Measurements from ENCODE around the gene ATP8A2. TPM values are rescaled to one million over a fixed set of nuclear protein-coding genes. Genes with fewer than 3 reads are reported as not detected.
"Not testable (repeated sequence)": the region's sequence is repeated elsewhere in the genome, so short reads cannot be mapped to it uniquely, and the experiment has no call there.

Gene ATP8A2
- total RNA-seq, 1 donor from 2014 or later, result 4.2 TPM

DNA sequence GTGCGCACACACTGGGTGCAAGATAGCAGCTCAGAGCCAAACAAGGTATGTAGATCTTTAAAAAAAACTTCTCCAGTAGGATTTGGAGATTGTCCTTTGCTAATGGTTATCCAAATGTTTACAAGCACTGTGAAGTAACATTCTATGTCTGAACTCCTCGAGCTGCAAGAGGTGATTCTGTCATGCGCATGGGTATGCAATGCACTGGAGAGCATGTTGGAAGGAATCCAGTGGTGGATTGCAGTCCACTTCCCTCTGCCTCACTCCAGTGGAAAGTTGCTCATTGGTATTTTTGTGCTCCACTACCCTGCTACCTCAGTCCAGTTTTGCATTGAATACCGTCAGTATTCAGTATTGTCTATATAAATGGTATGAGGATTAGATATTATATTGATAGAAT lies 132.1 kb downstream of the ATP8A2 start:
- no peak for DNase-seq (ENCODE audit: low spot score)
- no peak overlapping the region for H3K4me3 ChIP-seq
- Mint-ChIP-seq H3K36me3 (no peaks in the 10 kb centered on the region), H3K9me3 (no peaks in the 10 kb centered on the region), H3K4me3 (no peak overlapping the region), H3K27ac (no peak overlapping the region), H3K4me1 (no peaks in the 10 kb centered on the region), H3K27me3 (ENCODE audit: insufficient read depth, low read depth) (no peaks in the 10 kb centered on the region)
- H3K79me2 ChIP-seq (ENCODE audit: low read depth), result no peaks in the 10 kb centered on the region
- H3F3A ChIP-seq (ENCODE audit: low read depth), result no peaks in the 10 kb centered on the region
- H3K27ac ChIP-seq, result no peak overlapping the region
- no peak for TF ChIP-seq EZH2 (IDR thresholded peaks at IDR 0.05)
- TF ChIP-seq, protein P1, sequence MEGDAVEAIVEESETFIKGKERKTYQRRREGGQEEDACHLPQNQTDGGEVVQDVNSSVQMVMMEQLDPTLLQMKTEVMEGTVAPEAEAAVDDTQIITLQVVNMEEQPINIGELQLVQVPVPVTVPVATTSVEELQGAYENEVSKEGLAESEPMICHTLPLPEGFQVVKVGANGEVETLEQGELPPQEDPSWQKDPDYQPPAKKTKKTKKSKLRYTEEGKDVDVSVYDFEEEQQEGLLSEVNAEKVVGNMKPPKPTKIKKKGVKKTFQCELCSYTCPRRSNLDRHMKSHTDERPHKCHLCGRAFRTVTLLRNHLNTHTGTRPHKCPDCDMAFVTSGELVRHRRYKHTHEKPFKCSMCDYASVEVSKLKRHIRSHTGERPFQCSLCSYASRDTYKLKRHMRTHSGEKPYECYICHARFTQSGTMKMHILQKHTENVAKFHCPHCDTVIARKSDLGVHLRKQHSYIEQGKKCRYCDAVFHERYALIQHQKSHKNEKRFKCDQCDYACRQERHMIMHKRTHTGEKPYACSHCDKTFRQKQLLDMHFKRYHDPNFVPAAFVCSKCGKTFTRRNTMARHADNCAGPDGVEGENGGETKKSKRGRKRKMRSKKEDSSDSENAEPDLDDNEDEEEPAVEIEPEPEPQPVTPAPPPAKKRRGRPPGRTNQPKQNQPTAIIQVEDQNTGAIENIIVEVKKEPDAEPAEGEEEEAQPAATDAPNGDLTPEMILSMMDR (IDR thresholded peaks at IDR 0.05), result no peak
- TF ChIP-seq EZH2phosphoT487 (IDR thresholded peaks at IDR 0.05), result no peak
- H3K36me3 ChIP-seq, result no peaks in the 10 kb centered on the region
- H3K9ac ChIP-seq, result no peak overlapping the region
- no peaks in the 10 kb centered on the region for H3K9me3 ChIP-seq (ENCODE audit: low read depth)
- H3K4me1 ChIP-seq, result no peaks in the 10 kb centered on the region
- no peak overlapping the region for H2AFZ ChIP-seq (replicated peaks)
- H3K27me3 ChIP-seq, result no peaks in the 10 kb centered on the region
- H3K4me2 ChIP-seq, result no peak overlapping the region
- H4K20me1 ChIP-seq (ENCODE audit: low read depth), result no peaks in the 10 kb centered on the region

DNA sequence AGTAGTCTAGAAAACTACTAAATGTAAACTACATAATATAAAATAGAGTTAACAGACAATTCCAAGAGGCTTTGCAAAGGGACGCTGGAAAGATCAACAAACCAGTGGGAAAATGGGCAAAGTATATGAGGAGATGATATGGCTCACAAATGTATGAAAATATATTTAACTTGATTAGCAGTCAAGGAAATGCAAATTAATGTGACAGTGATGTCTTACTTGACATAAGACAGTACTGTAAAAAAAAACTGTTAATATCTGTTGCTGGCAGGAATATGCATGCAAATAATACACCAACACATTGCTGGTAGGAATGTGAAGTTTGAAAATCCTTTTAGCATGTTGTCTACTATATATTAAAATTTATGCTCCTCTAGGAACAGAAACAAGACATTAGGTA lies 136.1 kb downstream of the ATP8A2 start:
- no peak overlapping the region for H3K4me3 Mint-ChIP-seq
- H3K4me1 Mint-ChIP-seq, result no peaks in the 10 kb centered on the region
- Histone ChIP-seq H3K36me3 (no peaks in the 10 kb centered on the region), H3K27ac (no peak overlapping the region), H2AFZ (replicated peaks) (no peak overlapping the region), H3K9me3 (ENCODE audit: low read depth) (peaks cover 6% of the 10 kb centered on the region), H3K4me1 (no peaks in the 10 kb centered on the region), H3K4me2 (no peak overlapping the region), H3F3A (ENCODE audit: low read depth) (no peaks in the 10 kb centered on the region), H3K79me2 (ENCODE audit: low read depth) (no peaks in the 10 kb centered on the region), H3K9ac (no peak overlapping the region), H4K20me1 (ENCODE audit: low read depth) (no peaks in the 10 kb centered on the region), H3K4me3 (no peak overlapping the region), H3K27me3 (no peaks in the 10 kb centered on the region)
- no peaks in the 10 kb centered on the region for H3K36me3 Mint-ChIP-seq
- TF ChIP-seq EZH2phosphoT487 (IDR thresholded peaks at IDR 0.05) (no peak), EZH2 (IDR thresholded peaks at IDR 0.05) (no peak)
- TF ChIP-seq, protein P1 (IDR thresholded peaks at IDR 0.05), result no peak
- no peak for DNase-seq (ENCODE audit: low spot score)
- no peak overlapping the region for H3K27ac Mint-ChIP-seq
- H3K9me3 Mint-ChIP-seq, result peaks cover 8% of the 10 kb centered on the region
- H3K27me3 Mint-ChIP-seq (ENCODE audit: insufficient read depth, low read depth), result no peaks in the 10 kb centered on the region

DNA sequence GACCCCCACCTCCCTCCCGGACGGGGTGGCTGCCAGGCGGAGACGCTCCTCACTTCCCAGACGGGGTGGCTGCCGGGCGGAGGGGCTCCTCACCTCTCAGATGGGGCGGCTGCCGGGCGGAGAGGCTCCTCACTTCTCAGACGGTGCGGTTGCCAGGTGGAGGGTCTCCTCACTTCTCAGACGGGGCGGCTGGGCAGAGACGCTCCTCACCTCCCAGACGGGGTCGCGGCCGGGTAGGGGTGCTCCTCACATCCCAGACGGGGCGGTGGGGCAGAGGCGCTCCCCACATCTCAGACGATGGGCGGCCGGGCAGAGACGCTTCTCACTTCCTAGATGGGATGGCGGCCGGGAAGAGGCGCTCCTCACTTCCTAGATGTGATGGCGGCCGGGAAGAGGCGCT lies 141.3 kb downstream of the ATP8A2 start:
- H3K27ac Mint-ChIP-seq; H4K20me1 ChIP-seq (ENCODE audit: low read depth); H3K9me3 ChIP-seq (ENCODE audit: low read depth); DNase-seq (ENCODE audit: low spot score); H3K9ac ChIP-seq; H3K4me1 ChIP-seq; H3K79me2 ChIP-seq (ENCODE audit: low read depth); H3K36me3 ChIP-seq; H3K4me3 Mint-ChIP-seq; H3K4me3 ChIP-seq; H3K27me3 Mint-ChIP-seq (ENCODE audit: insufficient read depth, low read depth); H3K4me1 Mint-ChIP-seq; H3K27me3 ChIP-seq; H3K36me3 Mint-ChIP-seq; H3K4me2 ChIP-seq; H2AFZ ChIP-seq (replicated peaks); H3K27ac ChIP-seq; H3F3A ChIP-seq (ENCODE audit: low read depth): not testable (repeated sequence)
- H3K9me3 Mint-ChIP-seq, result peaks cover 18% of the 10 kb centered on the region

DNA sequence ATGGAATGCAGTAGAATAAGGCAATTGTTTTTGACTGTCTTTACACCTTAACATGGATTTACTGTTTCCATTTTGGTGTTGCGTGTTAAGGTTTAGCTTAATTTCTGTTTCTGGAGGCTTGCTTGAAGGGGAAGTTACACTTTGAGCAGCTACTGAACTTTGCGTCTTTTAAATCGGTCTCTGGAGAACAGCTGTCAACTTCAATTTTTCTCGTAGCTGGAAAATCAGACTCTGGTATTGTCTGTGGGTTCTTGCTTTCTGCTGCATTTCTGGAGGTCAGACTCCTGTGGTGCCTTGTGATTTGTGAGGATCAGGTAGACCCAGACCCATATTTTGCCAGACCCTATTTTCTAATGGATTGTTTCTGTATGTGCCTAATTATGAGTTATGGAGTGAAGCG lies 146.7 kb downstream of the ATP8A2 start:
- Histone ChIP-seq H3F3A (ENCODE audit: low read depth) (no peaks in the 10 kb centered on the region), H4K20me1 (ENCODE audit: low read depth) (no peaks in the 10 kb centered on the region)
- TF ChIP-seq EZH2 (IDR thresholded peaks at IDR 0.05) (no peak), EZH2phosphoT487 (IDR thresholded peaks at IDR 0.05) (no peak)
- TF ChIP-seq, protein P1 (IDR thresholded peaks at IDR 0.05), result no peak

More for the DNA sequence above, 146.7 kb downstream of the ATP8A2 start:
- no peak overlapping the region for H3K27ac ChIP-seq
- no peak overlapping the region for H3K9ac ChIP-seq
- no peak overlapping the region for H2AFZ ChIP-seq (replicated peaks)
- no peaks in the 10 kb centered on the region for H3K36me3 ChIP-seq
- no peak for DNase-seq (ENCODE audit: low spot score)
- Mint-ChIP-seq H3K27ac (no peak overlapping the region), H3K4me1 (no peaks in the 10 kb centered on the region), H3K36me3 (no peaks in the 10 kb centered on the region), H3K4me3 (no peak overlapping the region), H3K27me3 (ENCODE audit: insufficient read depth, low read depth) (peaks cover 2% of the 10 kb centered on the region), H3K9me3 (peaks cover 12% of the 10 kb centered on the region)
- H3K9me3 ChIP-seq (ENCODE audit: low read depth), result no peaks in the 10 kb centered on the region
- no peaks in the 10 kb centered on the region for H3K4me1 ChIP-seq
- no peaks in the 10 kb centered on the region for H3K79me2 ChIP-seq (ENCODE audit: low read depth)
- H3K4me3 ChIP-seq, result no peak overlapping the region
- no peaks in the 10 kb centered on the region for H3K27me3 ChIP-seq
- no peak overlapping the region for H3K4me2 ChIP-seq

Measured in neural progenitor cell (in vitro differentiated cells).